Fibroblast of lung (primary cell): ENCODE results near the gene CNOT1. TPM values are rescaled to one million over a fixed set of nuclear protein-coding genes. Genes with fewer than 3 reads are reported as not detected.
A peak's percentile ranks its signal among the peaks of the same experiment; 100 is the strongest.

ENCODE experiments used
- DNase-seq, 2 donors: peaks; one replicate each; pipeline versions ENCODE4 v3.0.0 to v3.0.0-alpha.2; 2010; ENCODE audit warnings: low read depth in 2 of 2
- H2AFZ ChIP-seq: 2 replicates; pipeline ENCODE4 v1.5.1; 2012; ENCODE audit warnings: low read length, control low read depth, inconsistent platforms
- H3K27ac ChIP-seq: 2 replicates; pipeline ENCODE4 v1.5.1; 2011; ENCODE audit warnings: low read length, control low read depth; ENCODE audit not compliant: insufficient read depth
- H3K27me3 ChIP-seq: 2 replicates; pipeline ENCODE4 v1.5.1; 2011; ENCODE audit warnings: mild to moderate bottlenecking, low read length; ENCODE audit not compliant: control insufficient read depth, insufficient read depth
- H3K36me3 ChIP-seq: 2 replicates; pipeline ENCODE4 v1.5.1; 2011; ENCODE audit warnings: low read length; ENCODE audit not compliant: control insufficient read depth, insufficient read depth
- H3K4me1 ChIP-seq: 2 replicates; pipeline ENCODE4 v1.5.1; 2011; ENCODE audit warnings: low read length; ENCODE audit not compliant: control insufficient read depth, insufficient read depth; ENCODE audit errors: extremely low read depth
- H3K4me2 ChIP-seq: 2 replicates; pipeline ENCODE4 v1.5.1; 2011; ENCODE audit warnings: low read length, control low read depth; ENCODE audit not compliant: insufficient read depth; ENCODE audit errors: extremely low read depth
- H3K4me3 ChIP-seq, 4 experiments: fragments of 200-600 bp in 1 of 4; sonication (generic) in 1 of 4; replicated peaks in 1 of 4; 2 replicates each; pipeline ENCODE4 v1.5.1; 2011 to 2016; ENCODE audit warnings: low read length in 4 of 4, low read depth in 3 of 4, mild to moderate bottlenecking in 3 of 4, control low read depth in 2 of 4, inconsistent platforms in 1 of 4, mixed read lengths in 1 of 4; ENCODE audit not compliant: insufficient read depth in 1 of 4; ENCODE audit errors: control extremely low read depth in 1 of 4
- H3K79me2 ChIP-seq: 2 replicates; pipeline ENCODE4 v1.5.1; 2012; ENCODE audit warnings: mild to moderate bottlenecking, low read length, inconsistent platforms; ENCODE audit not compliant: control insufficient read depth, insufficient read depth
- H3K9ac ChIP-seq: 2 replicates; pipeline ENCODE4 v1.5.1; 2011; ENCODE audit warnings: mild to moderate bottlenecking, low read length, control low read depth; ENCODE audit not compliant: insufficient read depth
- H3K9me3 ChIP-seq: 2 replicates; pipeline ENCODE4 v1.5.1; 2012; ENCODE audit warnings: low read depth, low read length; ENCODE audit not compliant: control insufficient read depth, insufficient read depth
- H4K20me1 ChIP-seq: 2 replicates; pipeline ENCODE4 v1.5.1; 2011; ENCODE audit warnings: low read length; ENCODE audit not compliant: control insufficient read depth, insufficient read depth; ENCODE audit errors: extremely low read depth
- CTCF ChIP-seq, 2 donors: IDR thresholded peaks in 1 of 2; conservative IDR thresholded peaks in 1 of 2; 1 replicate in 1 of 2; 2 replicates in 1 of 2; pipeline ENCODE4 v1.5.1; 2011 to 2012; ENCODE audit warnings: low read length in 2 of 2, control low read depth in 1 of 2, inconsistent platforms in 1 of 2, low read depth in 1 of 2, mild to moderate bottlenecking in 1 of 2
- EZH2 ChIP-seq: IDR thresholded peaks from 2 replicates; pipeline ENCODE4 v1.5.1; 2012; ENCODE audit warnings: low read length, control low read depth, mild to moderate bottlenecking; ENCODE audit errors: missing control alignments
- polyA plus RNA-seq, 2 donors: library from polyadenylated mRNA; depleted of rRNA in 1 of 2; stranded (reverse) in 1 of 2; unstranded in 1 of 2; fragments of >200 nt; gene quantifications; 2 replicates each; pipeline ENCODE4 v1.2.1, GENCODE V29; 2011 to 2012; ENCODE audit warnings: missing spikeins in 1 of 2
- total RNA-seq: library from RNA; depleted of rRNA; stranded (reverse); fragments of >200 nt; gene quantifications from 2 replicates; pipeline ENCODE4 v1.2.1, GENCODE V29; 2014

The CNOT1 gene
- total and polyA plus RNA-seq, 2 donors (not counting 1 experiment from before 2014, with no cell fraction given): 59.0 to 162 TPM

GRCh38 chr16:58652741-58653140 lies 23.1 kb upstream of the CNOT1 start:
- H3K4me1 ChIP-seq: no peaks in the 10 kb centered on the region
- TF ChIP-seq EZH2: no peak
- TF ChIP-seq CTCF (conservative IDR thresholded peaks at IDR 0.05 in 1 of 2, IDR thresholded peaks at IDR 0.05 in 1 of 2; ENCODE audit: low read depth in 1 of 2, low read length in 2 of 2): no peak
- no peaks in the 10 kb centered on the region for H3K36me3 ChIP-seq
- no peak overlapping the region for H3K9ac ChIP-seq
- H3K9me3 ChIP-seq: no peaks in the 10 kb centered on the region
- H3K27ac ChIP-seq: no peak overlapping the region
- H4K20me1 ChIP-seq: no peaks in the 10 kb centered on the region
- H2AFZ ChIP-seq: no peak overlapping the region
- H3K27me3 ChIP-seq: no peaks in the 10 kb centered on the region
- no peak overlapping the region for H3K4me3 ChIP-seq
- H3K79me2 ChIP-seq: no peaks in the 10 kb centered on the region
- DNase-seq: peak; percentile 19 to 25
- H3K4me2 ChIP-seq: no peak overlapping the region

GRCh38 chr16:58651965-58652348 lies 22.3 kb upstream of the CNOT1 start:
- TF ChIP-seq CTCF (conservative IDR thresholded peaks at IDR 0.05 in 1 of 2, IDR thresholded peaks at IDR 0.05 in 1 of 2; ENCODE audit: low read depth in 1 of 2, low read length in 2 of 2) (no peak), EZH2 (no peak)
- Histone ChIP-seq H2AFZ (no peak overlapping the region), H3K9ac (no peak overlapping the region), H4K20me1 (no peaks in the 10 kb centered on the region), H3K27me3 (no peaks in the 10 kb centered on the region), H3K9me3 (no peaks in the 10 kb centered on the region), H3K4me2 (no peak overlapping the region), H3K36me3 (no peaks in the 10 kb centered on the region), H3K4me1 (no peaks in the 10 kb centered on the region), H3K27ac (no peak overlapping the region), H3K79me2 (no peaks in the 10 kb centered on the region), H3K4me3 (no peak overlapping the region)
- DNase-seq: peak in 1 of 2 donors; percentile 72

- Histone ChIP-seq H3K4me1 (no peaks in the 10 kb centered on the region), H3K27ac (no peak overlapping the region), H3K4me2 (no peak overlapping the region), H3K36me3 (no peaks in the 10 kb centered on the region), H3K9me3 (no peaks in the 10 kb centered on the region), H3K4me3 (no peak overlapping the region), H3K9ac (no peak overlapping the region), H3K27me3 (no peaks in the 10 kb centered on the region), H2AFZ (no peak overlapping the region), H4K20me1 (no peaks in the 10 kb centered on the region), H3K79me2 (no peaks in the 10 kb centered on the region)
- TF ChIP-seq CTCF (conservative IDR thresholded peaks at IDR 0.05 in 1 of 2, IDR thresholded peaks at IDR 0.05 in 1 of 2; ENCODE audit: low read depth in 1 of 2, low read length in 2 of 2): no peak
- TF ChIP-seq EZH2: no peak
- DNase-seq: no peak
These were observed 20.1 kb upstream of the CNOT1 start for GRCh38 chr16:58649707-58650106.
